IPS DF 4.7 (cell line): Measurements from ENCODE around the gene PLD1.
"Not testable (repeated sequence)": the region's sequence is repeated elsewhere in the genome, so short reads cannot be mapped to it uniquely, and the experiment has no call there.

Experiments used
- DNase-seq: peaks from one replicate; pipeline ENCODE4 v3.0.0-alpha.2; 2013; ENCODE audit warnings: low spot score; ENCODE audit errors: extremely low read depth

Gene PLD1

GRCh38 chr3:171700653-171701052 lies 109.6 kb downstream of the PLD1 start:
- DNase-seq, result no peak

- no peak for DNase-seq
These were observed 110.1 kb downstream of the PLD1 start for GRCh38 chr3:171700157-171700556.

- no peak for DNase-seq
These were observed 110.7 kb downstream of the PLD1 start for GRCh38 chr3:171699601-171700000.

- no peak for DNase-seq
These were observed 113.5 kb downstream of the PLD1 start for GRCh38 chr3:171696805-171697204.

- no peak for DNase-seq
These were observed 114.9 kb downstream of the PLD1 start for GRCh38 chr3:171695426-171695825.

GRCh38 chr3:171694888-171695287 lies 115.4 kb downstream of the PLD1 start:
- no peak for DNase-seq

- DNase-seq, result not testable (repeated sequence)
These were observed 117.7 kb downstream of the PLD1 start for GRCh38 chr3:171692551-171692950.

GRCh38 chr3:171691485-171691884 lies 118.8 kb downstream of the PLD1 start:
- DNase-seq, result no peak

GRCh38 chr3:171690281-171690680 lies 120.0 kb downstream of the PLD1 start:
- no peak for DNase-seq

- DNase-seq, result no peak
These were observed 121.7 kb downstream of the PLD1 start for GRCh38 chr3:171688593-171688992.

- no peak for DNase-seq
These were observed 122.3 kb downstream of the PLD1 start for GRCh38 chr3:171688002-171688401.

GRCh38 chr3:171687581-171687980 lies 122.7 kb downstream of the PLD1 start:
- no peak for DNase-seq

- no peak for DNase-seq
These were observed 123.2 kb downstream of the PLD1 start for GRCh38 chr3:171687064-171687463.

GRCh38 chr3:171685116-171685895 lies 125.0 kb downstream of the PLD1 start:
- no peak for DNase-seq

GRCh38 chr3:171684221-171684620 lies 126.1 kb downstream of the PLD1 start:
- DNase-seq, result no peak

GRCh38 chr3:171682743-171683142 lies 127.5 kb downstream of the PLD1 start:
- DNase-seq, result no peak

GRCh38 chr3:171680726-171681411 lies 129.4 kb downstream of the PLD1 start:
- no peak for DNase-seq

GRCh38 chr3:171678971-171679492 lies 131.3 kb downstream of the PLD1 start:
- DNase-seq, result no peak

GRCh38 chr3:171677706-171678105 lies 132.6 kb downstream of the PLD1 start:
- DNase-seq, result no peak

- no peak for DNase-seq
These were observed 133.6 kb downstream of the PLD1 start for GRCh38 chr3:171676601-171677175.

- DNase-seq, result no peak
These were observed 136.3 kb downstream of the PLD1 start for GRCh38 chr3:171673951-171674350.

GRCh38 chr3:171672538-171672937 lies 137.7 kb downstream of the PLD1 start:
- DNase-seq, result no peak
